ENCODE measurements around the gene SUN1.
"Not testable (repeated sequence)": the region's sequence is repeated elsewhere in the genome, so short reads cannot be mapped to it uniquely, and the experiment has no call there.

The SUN1 gene

GRCh38 chr7:832167-832967 is at the start of gene SUN1:
TSS of gene SUN1 (plus strand) at chr7:832476. CDS start at chr7:832525, 49 bp downstream.
- DNase-seq = no peak

GRCh38 chr7:782718-783449 is 49.4 kb upstream of the SUN1 start:
- DNase-seq = no peak

DNA sequence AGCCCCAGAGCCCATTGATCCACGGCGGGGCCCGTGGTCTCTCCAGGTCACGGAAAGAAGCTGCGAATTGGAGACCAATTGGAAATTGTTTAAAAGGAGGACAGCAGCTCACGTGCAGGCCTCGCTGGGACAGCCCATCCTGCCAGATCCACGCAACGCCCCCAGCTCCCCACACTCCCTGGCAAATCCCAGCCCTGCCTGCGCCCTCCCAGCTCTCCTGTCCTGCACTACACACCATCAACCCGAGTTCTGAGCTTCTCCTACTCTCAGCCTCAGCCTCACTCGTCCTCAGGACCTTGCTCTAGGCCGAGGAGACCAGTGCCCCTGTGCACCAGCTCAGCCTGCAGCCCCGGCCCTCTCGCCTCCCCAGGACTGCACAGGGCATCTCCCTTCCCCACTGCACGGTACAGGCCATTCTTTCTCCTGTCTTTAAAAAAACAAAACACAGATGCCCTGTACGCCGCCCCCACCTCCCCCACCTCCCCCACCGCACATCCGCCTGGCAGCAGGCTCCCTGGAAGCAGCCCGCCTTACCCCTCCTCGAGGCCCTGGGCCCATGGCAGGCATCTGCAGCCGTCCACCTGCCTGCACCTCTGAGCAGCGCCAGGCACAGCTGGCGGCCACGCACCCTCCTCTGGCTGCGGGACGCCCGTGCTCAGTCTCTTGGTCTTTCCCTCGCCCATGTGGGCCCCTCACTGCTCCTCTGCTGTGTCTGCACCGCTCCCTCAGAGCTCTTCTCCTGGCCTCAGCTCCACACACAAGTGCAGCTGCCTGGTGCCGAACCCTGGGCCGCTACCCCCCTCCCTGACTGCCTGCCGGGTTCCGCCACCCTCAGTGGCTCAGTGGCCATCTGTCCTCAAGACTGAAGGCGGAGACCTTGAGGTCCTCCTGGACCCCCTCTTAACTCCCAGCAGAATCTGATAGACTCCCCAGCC is 48.5 kb upstream of the SUN1 start:
- no peak for DNase-seq

DNA sequence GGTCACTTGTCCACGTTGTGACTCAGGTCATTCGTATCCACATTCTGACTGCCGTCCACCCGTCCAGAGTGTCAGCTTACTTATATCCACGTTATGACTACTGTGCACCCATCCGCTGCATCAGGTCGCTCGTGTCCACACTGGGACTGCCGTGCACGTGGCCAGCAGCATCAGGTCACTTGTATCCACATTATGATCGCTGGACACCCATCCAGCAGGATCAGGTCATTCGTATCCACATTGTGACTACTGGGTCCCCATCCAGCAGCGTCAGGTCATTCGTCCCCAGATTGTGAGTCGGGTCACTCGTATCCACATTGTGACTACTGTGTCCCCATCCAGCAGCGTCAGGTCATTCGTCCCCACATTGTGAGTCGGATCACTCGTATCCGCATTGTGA is 47.3 kb upstream of the SUN1 start:
- DNase-seq = no peak

GRCh38 chr7:785416-785815 is 46.9 kb upstream of the SUN1 start:
- no peak for DNase-seq

- DNase-seq = peak; percentile 29
These were observed 45.6 kb upstream of the SUN1 start for GRCh38 chr7:786472-787255.

DNA sequence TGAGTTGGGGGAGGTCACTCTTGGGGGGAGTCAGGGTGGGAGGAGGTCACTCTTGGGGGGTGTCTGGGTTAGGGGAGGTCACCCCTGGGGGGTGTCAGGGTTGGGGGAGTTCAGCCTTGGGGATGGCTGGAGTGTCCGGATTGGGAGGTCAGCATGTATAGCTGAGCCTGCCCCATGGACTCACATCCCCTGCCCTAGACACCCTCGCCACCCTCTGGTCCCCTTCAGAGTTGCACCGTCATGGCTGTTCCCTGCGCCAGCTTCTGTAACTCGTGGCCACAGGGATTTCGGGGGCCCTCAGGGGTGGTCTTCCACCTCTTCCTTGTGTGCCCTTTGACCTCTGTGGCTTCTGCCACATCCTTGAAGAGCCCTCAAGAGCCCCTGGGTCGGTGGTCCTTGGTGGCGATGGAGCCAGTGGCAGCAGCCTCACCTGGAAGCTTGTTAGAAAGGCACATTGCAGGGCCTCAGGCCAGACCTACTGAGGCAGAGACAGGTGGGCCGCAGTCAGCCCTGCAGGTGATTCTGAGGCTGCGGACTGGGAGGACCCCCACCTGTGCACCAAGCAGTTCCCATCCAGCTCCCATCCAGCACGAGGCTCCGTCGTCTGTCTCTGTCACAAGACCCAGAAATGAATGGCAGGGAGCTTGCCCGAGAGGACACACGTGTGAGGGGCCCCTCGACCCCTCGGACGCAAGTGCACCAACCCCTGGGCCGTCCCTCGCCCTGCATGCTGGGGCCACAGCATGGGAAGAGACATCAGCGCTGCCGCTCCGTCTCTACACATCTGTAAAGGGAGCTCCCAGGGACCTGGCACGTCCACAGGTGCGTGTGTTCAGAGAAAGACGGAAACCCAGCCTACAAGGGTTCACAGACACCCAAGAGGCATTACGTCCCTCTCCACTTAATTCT is 44.7 kb upstream of the SUN1 start:
- DNase-seq = no peak

GRCh38 chr7:791519-791918 is 40.8 kb upstream of the SUN1 start:
- DNase-seq = no peak

GRCh38 chr7:794207-794606 is 38.1 kb upstream of the SUN1 start:
- DNase-seq = no peak

GRCh38 chr7:794671-795329 is 37.5 kb upstream of the SUN1 start:
- no peak for DNase-seq

- not testable (repeated sequence) for DNase-seq
These were observed 35.7 kb upstream of the SUN1 start for GRCh38 chr7:796434-797169.

DNA sequence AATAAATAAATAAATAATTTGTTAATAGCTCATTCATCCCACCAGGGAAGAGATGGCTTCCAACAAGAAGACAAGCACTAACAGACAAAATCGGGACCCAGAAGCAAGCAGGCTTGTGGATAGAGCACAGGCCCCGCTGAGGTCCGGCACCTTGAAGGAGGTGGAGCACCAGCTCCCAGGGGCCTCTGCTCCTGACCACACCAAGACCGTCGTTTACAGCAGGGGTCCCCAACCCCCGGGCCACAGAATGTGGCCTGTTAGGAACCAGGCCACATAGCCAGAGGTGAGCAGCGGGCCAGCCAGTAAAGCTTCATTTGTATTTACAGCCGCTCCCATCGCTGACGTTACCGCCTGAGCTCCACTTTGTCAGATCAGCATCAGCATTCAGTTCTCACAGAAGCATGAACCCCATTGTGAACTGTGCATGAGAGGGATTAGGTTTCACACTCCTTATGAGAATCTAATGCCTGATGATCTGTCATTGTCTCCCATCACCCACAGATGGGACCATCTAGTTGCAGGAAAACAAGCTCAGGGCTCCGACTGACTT is 33.3 kb upstream of the SUN1 start:
- no peak for DNase-seq

DNA sequence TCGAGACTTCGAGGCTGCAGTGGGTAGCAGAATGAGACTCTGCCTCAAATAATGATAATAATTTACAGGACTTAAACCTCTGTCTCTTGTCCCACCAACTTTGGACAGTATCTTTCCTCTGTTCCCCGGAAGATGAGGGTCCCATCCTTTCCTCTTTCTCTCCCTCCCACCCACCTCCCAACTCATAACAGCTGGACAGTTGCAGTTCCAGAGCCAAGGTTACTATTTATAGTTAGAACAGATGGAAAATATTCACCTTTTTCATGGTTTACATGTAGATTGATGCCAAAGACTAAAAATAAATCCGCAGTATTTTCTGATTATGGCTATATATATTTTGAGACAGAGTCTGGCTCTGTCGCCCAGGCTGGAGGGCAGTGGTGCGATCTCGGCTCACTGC is 31.6 kb upstream of the SUN1 start:
- no peak for DNase-seq

DNA sequence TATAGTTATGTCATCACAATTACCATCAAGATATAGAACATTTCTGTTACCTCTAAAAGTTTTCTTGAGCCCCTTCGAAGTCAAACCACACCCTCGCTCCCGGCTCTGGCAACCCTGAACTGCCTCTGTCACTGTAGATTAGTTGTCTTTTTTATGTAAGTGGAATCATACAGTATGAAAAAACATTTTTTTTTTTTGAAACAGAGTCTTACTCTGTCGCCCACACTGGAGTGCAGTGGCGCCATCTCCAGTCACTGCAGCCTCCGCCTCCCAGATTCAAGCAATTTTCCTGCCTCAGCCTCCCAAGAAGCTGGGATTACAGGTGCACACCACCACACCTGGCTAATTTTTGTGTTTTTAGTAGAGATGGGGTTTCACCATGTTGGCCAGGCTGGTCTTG is 30.9 kb upstream of the SUN1 start:
- DNase-seq = not testable (repeated sequence)

- DNase-seq = peak; percentile 44
These were observed 30.3 kb upstream of the SUN1 start for GRCh38 chr7:801940-802381.

GRCh38 chr7:802500-803242 is 29.6 kb upstream of the SUN1 start:
- DNase-seq = no peak

GRCh38 chr7:803243-803635 is 29.0 kb upstream of the SUN1 start:
- DNase-seq = no peak

DNA sequence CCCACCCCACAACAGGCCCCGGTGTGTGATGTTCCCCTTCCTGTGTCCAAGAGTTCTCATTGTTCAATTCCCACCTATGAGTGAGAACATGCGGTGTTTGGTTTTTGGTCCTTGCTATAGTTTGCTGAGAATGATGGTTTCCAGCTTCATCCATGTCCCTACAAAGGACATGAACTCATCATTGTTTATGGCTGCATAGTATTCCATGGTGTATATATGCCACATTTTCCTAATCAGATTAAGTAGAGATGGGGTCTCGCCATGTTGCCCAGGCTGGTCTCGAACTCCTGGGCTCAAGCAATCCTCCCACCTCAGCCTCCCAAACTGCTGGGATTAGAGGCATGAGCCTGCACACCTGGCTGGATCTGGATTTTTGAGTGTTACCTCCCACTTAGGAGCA is 28.5 kb upstream of the SUN1 start:
- DNase-seq = not testable (repeated sequence)

- no peak for DNase-seq
These were observed 27.0 kb upstream of the SUN1 start for GRCh38 chr7:805261-805660.
